ENCODE results near the gene CD209. TPM values are rescaled to one million over a fixed set of nuclear protein-coding genes. Genes with fewer than 3 reads are reported as not detected.

Gene CD209
- total and polyA plus RNA-seq, 9 of the 15 experiments (the other 6 are each of a cell fraction or from before 2014, with no cell fraction given), result 0.01 TPM; not detected in 8

- TF ChIP-seq RREB1 (CRISPR knock-in tag; IDR thresholded peaks at IDR 0.05) (no peak), CREB3 (tag; conservative IDR thresholded peaks at IDR 0.05; ENCODE audit: low read depth) (no peak), ZBTB40 (IDR thresholded peaks at IDR 0.05) (no peak), ZBTB40 (CRISPR knock-in tag; IDR thresholded peaks at IDR 0.05) (no peak), GTF2A2 (tag; IDR thresholded peaks at IDR 0.05) (no peak), SMAD2 (IDR thresholded peaks at IDR 0.05; ENCODE audit: low read depth, low read length) (no peak), CSDE1 (IDR thresholded peaks at IDR 0.05) (no peak), ZC3H11A (IDR thresholded peaks at IDR 0.05; ENCODE audit: low read depth, low read length) (no peak), U2AF1 (optimal IDR thresholded peaks at IDR 0.05; ENCODE audit: low read depth, low read length) (no peak), NR1H2 (CRISPR knock-in tag; IDR thresholded peaks at IDR 0.05) (no peak), RHOXF2B (CRISPR knock-in tag; conservative IDR thresholded peaks at IDR 0.05) (no peak)
Measured at GRCh38 chr19:7730286-7731217, 16.8 kb downstream of the CD209 start (continued).

All from K562 (cell line).